ENCODE measurements around the gene LSMEM2.

LSMEM2 gene

DNA sequence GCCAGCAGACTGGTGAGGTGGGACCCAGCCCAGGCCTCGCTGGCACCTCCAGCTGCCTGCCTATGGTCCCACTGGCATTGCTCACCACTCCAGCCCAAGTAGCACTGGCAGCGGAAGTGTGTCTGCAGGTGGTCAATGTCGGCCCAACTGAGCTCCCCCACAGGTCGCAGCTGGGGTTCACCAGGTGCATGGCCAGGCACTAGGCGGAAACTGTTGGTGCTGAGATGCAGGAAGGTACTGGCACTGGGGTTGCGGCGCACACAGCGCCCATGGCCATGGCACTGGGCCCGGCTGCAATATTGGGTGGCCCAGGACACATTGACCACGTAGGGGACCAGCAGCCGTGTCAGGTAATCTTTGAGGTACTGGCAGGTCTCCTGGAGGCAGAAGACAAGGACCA, 39.3 kb downstream of the LSMEM2 start:
- no peaks in the 10 kb centered on the region for H3K9me2 ChIP-seq (replicated peaks; ENCODE audit: low read depth, low read length)
- peaks cover 15% of the 10 kb centered on the region for H4K20me1 ChIP-seq (ENCODE audit: insufficient read depth, low read length, poor library complexity, severe bottlenecking)
- H3K4me2 ChIP-seq (ENCODE audit: low read depth, low read length, poor library complexity, severe bottlenecking) = peak overlapping the region; percentile 95
- peaks cover 37% of the 10 kb centered on the region for H3K4me1 ChIP-seq (ENCODE audit: insufficient read depth, low read length, poor library complexity, severe bottlenecking)
- no peaks in the 10 kb centered on the region for H3F3A ChIP-seq (ENCODE audit: low read depth)
- H3K36me3 ChIP-seq (ENCODE audit: insufficient read depth, low read length) = no peaks in the 10 kb centered on the region
- no peak overlapping the region for H3K4me3 ChIP-seq (ENCODE audit: low read length, poor library complexity, severe bottlenecking)
- no peak overlapping the region for H2AFZ ChIP-seq (ENCODE audit: low read length)
- peaks cover 29% of the 10 kb centered on the region for H3K79me2 ChIP-seq (ENCODE audit: insufficient read depth, low read length)
- H3K9ac ChIP-seq (ENCODE audit: low read depth, low read length, poor library complexity, severe bottlenecking) = no peak overlapping the region
- no peaks in the 10 kb centered on the region for H3K27me3 ChIP-seq (ENCODE audit: insufficient read depth, low read length, poor library complexity, severe bottlenecking)
- no peaks in the 10 kb centered on the region for H3K9me3 ChIP-seq (ENCODE audit: insufficient read depth, low read depth, low read length)
- no peak for TF ChIP-seq CTCF (conservative IDR thresholded peaks at IDR 0.05; ENCODE audit: low read length)
- TF ChIP-seq EZH2phosphoT487 (IDR thresholded peaks at IDR 0.05; ENCODE audit: borderline replicate concordance) = no peak

DNA sequence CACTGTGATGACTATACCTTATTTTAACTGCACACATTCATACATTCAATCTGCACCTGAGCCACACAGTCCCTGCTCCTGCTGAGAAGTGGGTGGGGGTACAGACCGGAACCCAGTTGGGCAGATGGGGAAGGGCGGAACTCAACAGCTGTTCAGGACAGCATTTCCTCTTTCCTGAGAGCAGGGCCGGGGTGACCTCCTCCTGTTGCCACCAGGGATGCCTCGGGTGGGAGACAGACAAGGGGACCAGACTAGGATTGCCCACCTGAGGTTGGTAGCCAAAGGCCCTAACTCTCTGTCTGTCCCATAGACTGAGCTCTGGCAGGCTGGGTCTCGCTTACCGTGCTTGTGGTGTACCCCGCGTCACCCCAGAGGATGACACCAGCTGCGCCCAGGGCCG, 39.7 kb downstream of the LSMEM2 start:
- Histone ChIP-seq H3K36me3 (ENCODE audit: insufficient read depth, low read length) (no peaks in the 10 kb centered on the region), H3K9ac (ENCODE audit: low read depth, low read length, poor library complexity, severe bottlenecking) (peak overlapping the region; percentile 38), H3K79me2 (ENCODE audit: insufficient read depth, low read length) (peaks cover 29% of the 10 kb centered on the region), H3K4me3 (ENCODE audit: low read length, poor library complexity, severe bottlenecking) (no peak overlapping the region), H3K4me2 (ENCODE audit: low read depth, low read length, poor library complexity, severe bottlenecking) (peak overlapping the region; percentile 95), H3K9me3 (ENCODE audit: insufficient read depth, low read depth, low read length) (no peaks in the 10 kb centered on the region), H2AFZ (ENCODE audit: low read length) (no peak overlapping the region), H3F3A (ENCODE audit: low read depth) (no peaks in the 10 kb centered on the region), H3K27me3 (ENCODE audit: insufficient read depth, low read length, poor library complexity, severe bottlenecking) (no peaks in the 10 kb centered on the region), H3K9me2 (replicated peaks; ENCODE audit: low read depth, low read length) (no peaks in the 10 kb centered on the region), H4K20me1 (ENCODE audit: insufficient read depth, low read length, poor library complexity, severe bottlenecking) (peaks cover 15% of the 10 kb centered on the region), H3K4me1 (ENCODE audit: insufficient read depth, low read length, poor library complexity, severe bottlenecking) (peaks cover 37% of the 10 kb centered on the region)
- no peak for TF ChIP-seq EZH2phosphoT487 (IDR thresholded peaks at IDR 0.05; ENCODE audit: borderline replicate concordance)

GRCh38 chr3:50319181-50319893, 40.5 kb downstream of the LSMEM2 start:
- no peaks in the 10 kb centered on the region for H3K9me3 ChIP-seq (ENCODE audit: insufficient read depth, low read depth, low read length)
- TF ChIP-seq EZH2phosphoT487 (IDR thresholded peaks at IDR 0.05; ENCODE audit: borderline replicate concordance) (no peak), CTCF (conservative IDR thresholded peaks at IDR 0.05; ENCODE audit: low read length) (no peak)
- no peaks in the 10 kb centered on the region for H3K27me3 ChIP-seq (ENCODE audit: insufficient read depth, low read length, poor library complexity, severe bottlenecking)
- H3K9ac ChIP-seq (ENCODE audit: low read depth, low read length, poor library complexity, severe bottlenecking) = peak overlapping the region; percentile 38
- peaks cover 15% of the 10 kb centered on the region for H4K20me1 ChIP-seq (ENCODE audit: insufficient read depth, low read length, poor library complexity, severe bottlenecking)
- H3K4me1 ChIP-seq (ENCODE audit: insufficient read depth, low read length, poor library complexity, severe bottlenecking) = peaks cover 38% of the 10 kb centered on the region
- H3K4me3 ChIP-seq (ENCODE audit: low read length, poor library complexity, severe bottlenecking) = no peak overlapping the region
- H3K9me2 ChIP-seq (replicated peaks; ENCODE audit: low read depth, low read length) = no peaks in the 10 kb centered on the region
- H2AFZ ChIP-seq (ENCODE audit: low read length) = no peak overlapping the region
- peaks cover 29% of the 10 kb centered on the region for H3K79me2 ChIP-seq (ENCODE audit: insufficient read depth, low read length)
- H3K36me3 ChIP-seq (ENCODE audit: insufficient read depth, low read length) = no peaks in the 10 kb centered on the region
- no peaks in the 10 kb centered on the region for H3F3A ChIP-seq (ENCODE audit: low read depth)
- peak overlapping the region; percentile 95 for H3K4me2 ChIP-seq (ENCODE audit: low read depth, low read length, poor library complexity, severe bottlenecking)

Measured in Loucy (cell line).